Lung (tissue), 12 donors: ENCODE data around the gene NRIP3. TPM values are rescaled to one million over a fixed set of nuclear protein-coding genes. Genes with fewer than 3 reads are reported as not detected.

ENCODE experiments used
- ATAC-seq: fragments of 200-7000 bp; cut with Tn5 transposase; one replicate; pipeline ENCODE4 v1.9.1; 2020; ENCODE audit warnings: moderate number of reproducible peaks; ENCODE audit not compliant: insufficient read depth, low FRiP score
- DNase-seq, 3 donors: peaks; one replicate each; pipeline ENCODE4 v3.0.0-alpha.2; 2013 to 2017
- H3K27ac ChIP-seq, 2 donors: one replicate each; pipeline ENCODE4 v1.5.1; 2013; ENCODE audit warnings: mild to moderate bottlenecking in 2 of 2, moderate library complexity in 2 of 2, control low read depth in 1 of 2, inconsistent platforms in 1 of 2, low read depth in 1 of 2, low read length in 1 of 2
- H3K27me3 ChIP-seq, 3 donors: one replicate each; pipeline ENCODE4 v1.5.1; 2013; ENCODE audit warnings: low read length in 2 of 3; ENCODE audit not compliant: control insufficient read depth in 3 of 3, insufficient read depth in 3 of 3
- H3K36me3 ChIP-seq, 4 donors: one replicate each; pipeline ENCODE4 v1.5.1; 2013; ENCODE audit warnings: low read length in 4 of 4, mild to moderate bottlenecking in 1 of 4, moderate library complexity in 1 of 4; ENCODE audit not compliant: control insufficient read depth in 4 of 4, insufficient read depth in 4 of 4
- H3K4me1 ChIP-seq, 5 donors: one replicate each; pipeline ENCODE4 v1.5.1; 2013; ENCODE audit warnings: low read length in 5 of 5, mild to moderate bottlenecking in 2 of 5, moderate library complexity in 1 of 5; ENCODE audit not compliant: control insufficient read depth in 5 of 5, insufficient read depth in 5 of 5
- H3K4me3 ChIP-seq: one replicate; pipeline ENCODE4 v1.5.1; 2013; ENCODE audit warnings: mild to moderate bottlenecking, control low read depth, moderate library complexity
- H3K9ac ChIP-seq, 2 donors: one replicate each; pipeline ENCODE4 v1.5.1; 2013; ENCODE audit warnings: low read length in 2 of 2, control low read depth in 1 of 2; ENCODE audit not compliant: insufficient read depth in 1 of 2
- H3K9me3 ChIP-seq, 4 donors: one replicate each; pipeline ENCODE4 v1.5.1; 2013; ENCODE audit warnings: low read length in 3 of 4, mild to moderate bottlenecking in 1 of 4, moderate library complexity in 1 of 4; ENCODE audit not compliant: control insufficient read depth in 4 of 4, insufficient read depth in 3 of 4
- CTCF ChIP-seq: IDR thresholded peaks from 2 replicates; pipeline ENCODE4 v1.5.1; 2012; ENCODE audit warnings: mild to moderate bottlenecking; ENCODE audit errors: control extremely low read depth, extremely low read depth
- WGBS, 2 donors: extraction: QIAGEN DNeasy Blood & Tissue Kit; methylation state at CpG; one replicate each; pipeline ENCODE4 v1.1.7; 2013; 5-methylcytosine and 5-hydroxymethylcytosine counted together
- polyA plus RNA-seq, 2 donors: library from polyadenylated mRNA; stranded (reverse); fragments of 200-250 nt; gene quantifications; one replicate each; pipeline ENCODE4 v1.2.1, GENCODE V29; 2013
- total RNA-seq, 2 donors: library from RNA; depleted of rRNA in 1 of 2; stranded (reverse); fragments of >200 nt in 1 of 2; gene quantifications; one replicate each; pipeline ENCODE4 v1.2.1, GENCODE V29; 2014 to 2021
- donor health status: control.
- donor health status: control.
- donor health status: Bipolar disorder and iron deficiency.
- donor health status: healthy.
- donor health status: DM: yes; HTN: yes; CAD: no.

Gene NRIP3
- total and polyA plus RNA-seq, 4 donors, result 0.28 to 2.2 (median 1.9) TPM

DNA sequence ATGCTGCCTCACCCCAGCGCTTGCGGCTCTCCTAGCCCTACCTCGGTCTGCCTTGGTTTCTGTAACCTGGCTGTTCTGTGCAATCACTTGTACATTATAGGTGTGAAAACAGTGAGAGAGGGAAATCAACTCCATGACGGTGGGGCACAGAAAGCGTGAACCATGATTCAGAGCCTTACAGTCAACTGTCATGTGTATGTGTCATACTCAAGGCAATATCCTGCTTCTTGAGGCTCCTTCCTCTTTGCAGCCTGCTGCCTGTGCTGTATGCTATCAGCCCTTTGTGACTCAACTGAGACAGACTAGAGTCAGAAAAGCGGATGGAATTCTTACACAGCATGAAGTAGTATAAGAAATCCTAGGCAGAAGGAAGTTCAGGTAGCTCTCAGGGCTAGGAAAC is 2.1 kb downstream of the NRIP3 start:
- peaks cover 0 to 15% (median 3%) of the 10 kb centered on the region in 5 donors for H3K4me1 ChIP-seq
- H3K9me3 ChIP-seq, result peaks cover 0 to 2% (median 0%) of the 10 kb centered on the region in 4 donors
- H3K27ac ChIP-seq, result no peak overlapping the region
- no peaks in the 10 kb centered on the region for H3K36me3 ChIP-seq
- TF ChIP-seq CTCF, result no peak
- H3K27me3 ChIP-seq, result peaks cover 0 to 22% (median 21%) of the 10 kb centered on the region in 3 donors
- H3K4me3 ChIP-seq, result no peak overlapping the region
- no peak overlapping the region for H3K9ac ChIP-seq
- ATAC-seq, result no peak
- DNase-seq, result no peak
- WGBS, 2 donors, result 59 to 73% methylated on average over 6 of the region's 6 CpGs

- Histone ChIP-seq H3K4me3 (no peak overlapping the region), H3K27me3 (peaks cover 0 to 13% (median 5%) of the 10 kb centered on the region in 3 donors), H3K27ac (no peak overlapping the region), H3K4me1 (peaks cover 0 to 2% (median 0%) of the 10 kb centered on the region in 5 donors), H3K9me3 (no peaks in the 10 kb centered on the region), H3K36me3 (no peaks in the 10 kb centered on the region), H3K9ac (no peak overlapping the region)
- 93% methylated on average over 2 of the region's 2 CpGs for WGBS, 2 donors
- no peak for ATAC-seq
- DNase-seq, result no peak
- TF ChIP-seq CTCF, result no peak
Measured at GRCh38 chr11:8998017-8998416, 5.8 kb downstream of the NRIP3 start.

DNA sequence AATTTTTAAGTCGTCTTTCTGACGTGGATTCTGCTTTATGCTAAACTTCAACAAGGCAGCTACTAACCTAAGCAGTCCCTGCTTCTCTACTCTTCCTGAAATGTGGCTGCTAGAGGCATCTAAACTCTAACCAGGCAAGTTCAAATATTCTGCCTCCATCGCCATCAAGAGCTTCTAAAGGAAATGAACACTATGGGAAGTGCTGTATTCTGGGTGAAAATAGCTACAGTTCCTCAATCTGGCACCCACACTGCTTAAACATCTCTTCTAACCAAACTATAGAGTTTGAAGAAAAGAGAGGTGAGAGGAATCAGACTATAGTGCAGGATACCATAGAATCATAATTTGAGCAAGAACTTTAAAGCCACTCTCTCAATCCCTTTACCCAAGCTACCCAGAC is 6.3 kb downstream of the NRIP3 start:
- no peaks in the 10 kb centered on the region for H3K36me3 ChIP-seq
- WGBS, 2 donors, result 78 to 82% methylated on average over 3 of the region's 3 CpGs
- H3K27ac ChIP-seq, result no peak overlapping the region
- H3K9me3 ChIP-seq, result no peaks in the 10 kb centered on the region
- no peak for TF ChIP-seq CTCF
- no peak for DNase-seq
- H3K27me3 ChIP-seq, result peaks cover 0 to 8% (median under 1%) of the 10 kb centered on the region in 3 donors
- H3K9ac ChIP-seq, result no peak overlapping the region
- no peak for ATAC-seq
- no peaks in the 10 kb centered on the region for H3K4me1 ChIP-seq
- H3K4me3 ChIP-seq, result no peak overlapping the region

- no peaks in the 10 kb centered on the region for H3K36me3 ChIP-seq
- no peak overlapping the region for H3K27ac ChIP-seq
- H3K9ac ChIP-seq, result no peak overlapping the region
- no peak for TF ChIP-seq CTCF
- no peak overlapping the region for H3K4me3 ChIP-seq
- no peak for ATAC-seq
- H3K27me3 ChIP-seq, result no peaks in the 10 kb centered on the region
- no peaks in the 10 kb centered on the region for H3K4me1 ChIP-seq
- WGBS, 2 donors, result 58 to 75% methylated on average over 1 of the region's 1 CpG
- H3K9me3 ChIP-seq, result no peaks in the 10 kb centered on the region
- no peak for DNase-seq
Measured at GRCh38 chr11:8989453-8989852, 14.3 kb downstream of the NRIP3 start.
